ENCODE data around the gene GALNT13.

DNA sequence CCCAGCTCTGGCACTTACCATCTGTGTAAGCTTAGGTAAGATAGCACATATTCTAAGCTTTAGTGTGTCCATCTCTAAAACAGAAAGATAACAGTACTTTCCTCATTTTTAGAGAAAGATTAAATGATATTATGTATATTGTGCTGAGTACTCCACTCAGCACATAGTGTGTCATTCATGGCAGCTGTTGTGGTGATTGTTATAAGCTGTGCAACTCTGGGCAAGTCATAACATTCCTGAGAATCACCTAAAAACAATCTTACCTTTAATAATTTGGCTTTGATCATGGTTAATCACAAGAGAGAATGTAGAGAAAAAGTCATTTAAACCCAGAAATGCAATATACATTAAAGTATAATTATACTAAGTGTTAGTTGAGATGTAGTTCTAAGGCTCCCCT is 391.5 kb downstream of the GALNT13 start:
- TF ChIP-seq KAT8 (CRISPR knock-in tag; IDR thresholded peaks at IDR 0.05) = no peak
- TF ChIP-seq, protein P1, sequence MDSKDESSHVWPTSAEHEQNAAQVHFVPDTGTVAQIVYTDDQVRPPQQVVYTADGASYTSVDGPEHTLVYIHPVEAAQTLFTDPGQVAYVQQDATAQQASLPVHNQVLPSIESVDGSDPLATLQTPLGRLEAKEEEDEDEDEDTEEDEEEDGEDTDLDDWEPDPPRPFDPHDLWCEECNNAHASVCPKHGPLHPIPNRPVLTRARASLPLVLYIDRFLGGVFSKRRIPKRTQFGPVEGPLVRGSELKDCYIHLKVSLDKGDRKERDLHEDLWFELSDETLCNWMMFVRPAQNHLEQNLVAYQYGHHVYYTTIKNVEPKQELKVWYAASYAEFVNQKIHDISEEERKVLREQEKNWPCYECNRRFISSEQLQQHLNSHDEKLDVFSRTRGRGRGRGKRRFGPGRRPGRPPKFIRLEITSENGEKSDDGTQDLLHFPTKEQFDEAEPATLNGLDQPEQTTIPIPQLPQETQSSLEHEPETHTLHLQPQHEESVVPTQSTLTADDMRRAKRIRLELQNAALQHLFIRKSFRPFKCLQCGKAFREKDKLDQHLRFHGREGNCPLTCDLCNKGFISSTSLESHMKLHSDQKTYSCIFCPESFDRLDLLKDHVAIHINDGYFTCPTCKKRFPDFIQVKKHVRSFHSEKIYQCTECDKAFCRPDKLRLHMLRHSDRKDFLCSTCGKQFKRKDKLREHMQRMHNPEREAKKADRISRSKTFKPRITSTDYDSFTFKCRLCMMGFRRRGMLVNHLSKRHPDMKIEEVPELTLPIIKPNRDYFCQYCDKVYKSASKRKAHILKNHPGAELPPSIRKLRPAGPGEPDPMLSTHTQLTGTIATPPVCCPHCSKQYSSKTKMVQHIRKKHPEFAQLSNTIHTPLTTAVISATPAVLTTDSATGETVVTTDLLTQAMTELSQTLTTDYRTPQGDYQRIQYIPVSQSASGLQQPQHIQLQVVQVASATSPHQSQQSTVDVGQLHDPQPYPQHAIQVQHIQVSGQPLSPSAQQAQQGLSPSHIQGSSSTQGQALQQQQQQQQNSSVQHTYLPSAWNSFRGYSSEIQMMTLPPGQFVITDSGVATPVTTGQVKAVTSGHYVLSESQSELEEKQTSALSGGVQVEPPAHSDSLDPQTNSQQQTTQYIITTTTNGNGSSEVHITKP (CRISPR knock-in tag; IDR thresholded peaks at IDR 0.05; ENCODE audit: low read depth) = no peak
